ENCODE measurements around the gene CD276. TPM values are rescaled to one million over a fixed set of nuclear protein-coding genes. Genes with fewer than 3 reads are reported as not detected.
A peak's percentile ranks its signal among the peaks of the same experiment; 100 is the strongest.

CD276 gene
- total and polyA plus RNA-seq, 8 donors = 10.4 to 185 (median 32.4) TPM

GRCh38 chr15:73715417-73715816 lies 31.2 kb downstream of the CD276 start:
- Histone ChIP-seq H3K9me3 (no peaks in the 10 kb centered on the region), H3K4me1 (peaks cover 0 to 12% (median 0%) of the 10 kb centered on the region in 4 donors), H3K36me3 (peaks cover 12 to 44% (median 39%) of the 10 kb centered on the region in 4 donors), H3K27ac (no peak overlapping the region), H3K27me3 (no peaks in the 10 kb centered on the region), H3K4me3 (no peak overlapping the region)
- intact Hi-C loops (cut with DNase I; ENCODE audit: low total_unique reads) = no loop called here
- TF ChIP-seq POLR2AphosphoS5 (IDR thresholded peaks at IDR 0.05) (no peak), POLR2A (IDR thresholded peaks at IDR 0.05) (no peak), EP300 (IDR thresholded peaks at IDR 0.05) (no peak), CTCF (IDR thresholded peaks at IDR 0.05) (no peak)
- WGBS, 5 donors = 85 to 90% (median 88%) methylated on average over 3 of the region's 3 CpGs
- no peak for DNase-seq

GRCh38 chr15:73716417-73716816 lies 32.2 kb downstream of the CD276 start:
- peaks cover 0 to 12% (median 0%) of the 10 kb centered on the region in 4 donors for H3K4me1 ChIP-seq
- H3K9me3 ChIP-seq = no peaks in the 10 kb centered on the region
- TF ChIP-seq CTCF (IDR thresholded peaks at IDR 0.05) (no peak), EP300 (IDR thresholded peaks at IDR 0.05) (no peak), POLR2A (IDR thresholded peaks at IDR 0.05) (no peak), POLR2AphosphoS5 (IDR thresholded peaks at IDR 0.05) (no peak)
- peak in 1 of 2 donors; percentile 51 for DNase-seq
- intact Hi-C loops (cut with DNase I; ENCODE audit: low total_unique reads) = no loop called here
- no peak overlapping the region for H3K4me3 ChIP-seq
- 59 to 70% (median 65%) methylated on average over 6 of the region's 6 CpGs for WGBS, 5 donors
- H3K36me3 ChIP-seq = peaks cover 12 to 34% (median 29%) of the 10 kb centered on the region in 4 donors
- no peak overlapping the region for H3K27ac ChIP-seq
- H3K27me3 ChIP-seq = no peaks in the 10 kb centered on the region

GRCh38 chr15:73717206-73717605 lies 33.0 kb downstream of the CD276 start:
- TF ChIP-seq CTCF (IDR thresholded peaks at IDR 0.05) (no peak), POLR2A (IDR thresholded peaks at IDR 0.05) (no peak), POLR2AphosphoS5 (IDR thresholded peaks at IDR 0.05) (no peak), EP300 (IDR thresholded peaks at IDR 0.05) (no peak)
- intact Hi-C loops (cut with DNase I; ENCODE audit: low total_unique reads) = no loop called here
- no peaks in the 10 kb centered on the region for H3K27me3 ChIP-seq
- WGBS, 5 donors = 73 to 82% (median 78%) methylated on average over 3 of the region's 3 CpGs
- H3K4me1 ChIP-seq = peaks cover 0 to 12% (median 0%) of the 10 kb centered on the region in 4 donors
- DNase-seq = no peak
- no peak overlapping the region for H3K4me3 ChIP-seq
- no peaks in the 10 kb centered on the region for H3K9me3 ChIP-seq
- no peak overlapping the region for H3K27ac ChIP-seq
- H3K36me3 ChIP-seq = peaks cover 12 to 26% (median 24%) of the 10 kb centered on the region in 4 donors

- Histone ChIP-seq H3K27me3 (no peaks in the 10 kb centered on the region), H3K9me3 (no peaks in the 10 kb centered on the region), H3K27ac (no peak overlapping the region), H3K4me1 (peaks cover 0 to 12% (median 0%) of the 10 kb centered on the region in 4 donors), H3K4me3 (no peak overlapping the region), H3K36me3 (peaks cover 11 to 20% (median 18%) of the 10 kb centered on the region in 4 donors)
- WGBS, 5 donors = 53 to 68% (median 62%) methylated on average over 9 to 11 of the region's 11 CpGs
- TF ChIP-seq EP300 (IDR thresholded peaks at IDR 0.05) (no peak), CTCF (IDR thresholded peaks at IDR 0.05) (no peak), POLR2AphosphoS5 (IDR thresholded peaks at IDR 0.05) (no peak), POLR2A (IDR thresholded peaks at IDR 0.05) (no peak)
- intact Hi-C loops (cut with DNase I; ENCODE audit: low total_unique reads) = no loop called here
- no peak for DNase-seq
Measured at GRCh38 chr15:73717802-73718201, 33.6 kb downstream of the CD276 start.
